Tibial artery (tissue), 4 donors: ENCODE data around the gene SYT6.

Source experiments
- DNase-seq, 2 donors: peaks; one replicate each; pipeline ENCODE4 v3.0.0-alpha.2; 2019
- H3K27ac ChIP-seq, 2 donors: fragments of 200-600 bp; sonication (generic) in 1 of 2; 1 replicate in 1 of 2; 2 replicates in 1 of 2; pipeline ENCODE4 v1.5.1; 2018 to 2019; ENCODE audit warnings: mild to moderate bottlenecking in 1 of 2
- H3K27me3 ChIP-seq, 2 donors: fragments of 200-600 bp; sonication (generic) in 1 of 2; one replicate each; pipeline versions ENCODE4 v1.5.1 to v1.6.0; 2016 to 2019
- H3K36me3 ChIP-seq, 3 donors: fragments of 200-600 bp; sonication (generic) in 2 of 3; one replicate each; pipeline ENCODE4 v1.5.1; 2016 to 2019; ENCODE audit warnings: mild to moderate bottlenecking in 2 of 3
- H3K4me1 ChIP-seq, 4 donors: fragments of 200-600 bp; sonication (generic) in 2 of 4; 1 replicate in 3 of 4; 2 replicates in 1 of 4; pipeline ENCODE4 v1.5.1; 2016 to 2019
- H3K4me3 ChIP-seq, 2 donors: fragments of 200-600 bp; sonication (generic) in 1 of 2; 1 replicate in 1 of 2; 2 replicates in 1 of 2; pipeline ENCODE4 v1.5.1; 2018 to 2019; ENCODE audit warnings: mild to moderate bottlenecking in 2 of 2
- H3K9me3 ChIP-seq, 3 donors: fragments of 200-600 bp; sonication (generic) in 1 of 3; one replicate each; pipeline ENCODE4 v1.5.1; 2016 to 2019
- CTCF ChIP-seq, 2 experiments: fragments of 200-600 bp in 1 of 2; fragments of 450-650 bp in 1 of 2; IDR thresholded peaks; one replicate each; pipeline ENCODE4 v1.5.1; 2017 to 2019; ENCODE audit warnings: antibody characterized with exemption in 2 of 2, mild to moderate bottlenecking in 1 of 2, moderate library complexity in 1 of 2
- intact Hi-C: fragments of 100-400 bp; cut with DNase I; formaldehyde crosslinking; loops from one replicate; pipeline ENCODE4 v1.15.0; 2023; ENCODE audit warnings: low total_unique reads

The SYT6 gene

GRCh38 chr1:114090738-114091505 lies 62.7 kb downstream of the SYT6 start:
- Histone ChIP-seq H3K27me3 (peaks cover 0 to 13% of the 10 kb centered on the region in 2 donors), H3K9me3 (no peaks in the 10 kb centered on the region), H3K27ac (no peak overlapping the region), H3K36me3 (no peaks in the 10 kb centered on the region), H3K4me1 (no peaks in the 10 kb centered on the region), H3K4me3 (no peak overlapping the region)
- intact Hi-C loops = no loop called here
- DNase-seq = no peak
- no peak for TF ChIP-seq CTCF (IDR thresholded peaks at IDR 0.05)

DNA sequence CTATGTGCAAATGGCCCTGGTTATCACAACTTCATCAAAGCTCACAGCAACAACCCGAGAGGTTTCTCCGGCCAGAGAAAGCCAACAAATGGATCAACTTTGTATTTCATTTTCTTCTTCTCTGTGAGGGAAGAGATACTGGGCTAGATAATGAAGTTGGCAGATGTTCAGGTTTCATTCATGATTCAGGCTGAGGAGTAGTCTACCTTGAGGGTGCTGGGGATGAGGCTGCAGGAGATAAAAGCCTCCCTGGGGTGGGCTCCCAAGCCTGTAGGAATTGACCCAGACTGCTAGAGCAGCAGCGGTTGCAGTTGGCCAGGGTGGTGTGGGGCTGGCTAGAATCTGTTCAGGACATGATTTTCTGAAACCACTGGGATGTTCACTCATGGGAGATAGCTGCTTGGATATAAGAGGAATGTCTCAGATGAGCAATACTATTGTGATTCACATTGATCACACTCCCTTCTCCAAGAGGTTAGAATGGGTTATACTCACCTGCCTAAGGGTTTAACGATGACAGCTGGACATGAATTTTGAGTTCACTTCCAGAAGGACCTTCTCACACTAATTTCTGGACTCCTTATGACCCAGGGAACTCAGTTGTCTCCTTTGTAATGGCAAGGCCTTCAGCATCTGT lies 64.0 kb downstream of the SYT6 start:
- DNase-seq = no peak
- Histone ChIP-seq H3K4me3 (no peak overlapping the region), H3K27ac (no peak overlapping the region), H3K4me1 (no peaks in the 10 kb centered on the region), H3K27me3 (peaks cover 0 to 13% of the 10 kb centered on the region in 2 donors), H3K9me3 (no peaks in the 10 kb centered on the region), H3K36me3 (no peaks in the 10 kb centered on the region)
- TF ChIP-seq CTCF (IDR thresholded peaks at IDR 0.05) = no peak
- intact Hi-C loops = no loop called here

- TF ChIP-seq CTCF (IDR thresholded peaks at IDR 0.05) = no peak
- Histone ChIP-seq H3K27ac (no peak overlapping the region), H3K9me3 (no peaks in the 10 kb centered on the region), H3K36me3 (no peaks in the 10 kb centered on the region), H3K4me1 (no peaks in the 10 kb centered on the region), H3K27me3 (peaks cover 0 to 13% of the 10 kb centered on the region in 2 donors), H3K4me3 (no peak overlapping the region)
- DNase-seq = no peak
- intact Hi-C loops = no loop called here
These were observed 65.0 kb downstream of the SYT6 start for GRCh38 chr1:114088392-114089299.

GRCh38 chr1:114087495-114087894 lies 66.2 kb downstream of the SYT6 start:
- no peak overlapping the region for H3K4me3 ChIP-seq
- DNase-seq = no peak
- H3K36me3 ChIP-seq = no peaks in the 10 kb centered on the region
- no peaks in the 10 kb centered on the region for H3K9me3 ChIP-seq
- no peak for TF ChIP-seq CTCF (IDR thresholded peaks at IDR 0.05)
- peaks cover 0 to 2% (median 0%) of the 10 kb centered on the region in 4 donors for H3K4me1 ChIP-seq
- H3K27ac ChIP-seq = no peak overlapping the region
- intact Hi-C loops = no loop called here
- H3K27me3 ChIP-seq = peaks cover 0 to 6% of the 10 kb centered on the region in 2 donors

GRCh38 chr1:114086601-114087368 lies 66.9 kb downstream of the SYT6 start:
- intact Hi-C loops = no loop called here
- H3K27ac ChIP-seq = no peak overlapping the region
- H3K4me1 ChIP-seq = peaks cover 0 to 9% (median 2%) of the 10 kb centered on the region in 4 donors
- DNase-seq = no peak
- no peak overlapping the region for H3K4me3 ChIP-seq
- no peaks in the 10 kb centered on the region for H3K36me3 ChIP-seq
- no peaks in the 10 kb centered on the region for H3K9me3 ChIP-seq
- peaks cover 0 to 6% of the 10 kb centered on the region in 2 donors for H3K27me3 ChIP-seq
- TF ChIP-seq CTCF (IDR thresholded peaks at IDR 0.05) = no peak
